Measurements from ENCODE around the gene KPNA6. TPM values are rescaled to one million over a fixed set of nuclear protein-coding genes. Genes with fewer than 3 reads are reported as not detected.

Gene KPNA6
- total RNA-seq, 2 donors from 2014 or later: 95.4 to 119 TPM

GRCh38 chr1:32068957-32069588 lies 38.8 kb upstream of the KPNA6 start:
- Histone ChIP-seq H3K4me1 (ENCODE audit: control insufficient read depth, insufficient read depth, low read length) (peaks cover 3% of the 10 kb centered on the region), H3K36me3 (ENCODE audit: control insufficient read depth, insufficient read depth, low read length) (peaks cover 9% of the 10 kb centered on the region), H3K27ac (ENCODE audit: low read depth, low read length) (no peak overlapping the region), H3K27me3 (ENCODE audit: control insufficient read depth, insufficient read depth, low read length, poor library complexity, severe bottlenecking) (no peaks in the 10 kb centered on the region), H3K9me3 (ENCODE audit: control insufficient read depth, low read length) (no peaks in the 10 kb centered on the region), H3K4me3 (ENCODE audit: low read length) (no peak overlapping the region), H3K9ac (ENCODE audit: extremely low read depth, low read length, poor library complexity, severe bottlenecking) (no peak overlapping the region)
- Mint-ChIP-seq H3K4me3 (no peak overlapping the region), H3K27me3 (ENCODE audit: insufficient read depth) (no peaks in the 10 kb centered on the region), H3K27ac (peak overlapping the region; percentile 16), H3K36me3 (ENCODE audit: low read depth) (peaks cover 6% of the 10 kb centered on the region), H3K4me1 (peaks cover 20% of the 10 kb centered on the region), H3K9me3 (no peaks in the 10 kb centered on the region)
- no peak for TF ChIP-seq CTCF (conservative IDR thresholded peaks at IDR 0.05)
- DNase-seq: peak; percentile 67
- 91% methylated on average over 5 of the region's 5 CpGs for WGBS, 2 experiments (ENCODE audit: insufficient coverage in 1 of 2, insufficient read length in 1 of 2)

- Histone ChIP-seq H3K27me3 (ENCODE audit: control insufficient read depth, insufficient read depth, low read length, poor library complexity, severe bottlenecking) (no peaks in the 10 kb centered on the region), H3K9ac (ENCODE audit: extremely low read depth, low read length, poor library complexity, severe bottlenecking) (peak overlapping the region; percentile 68), H3K4me3 (ENCODE audit: low read length) (peak overlapping the region; percentile 87), H3K27ac (ENCODE audit: low read depth, low read length) (peak overlapping the region; percentile 93), H3K36me3 (ENCODE audit: control insufficient read depth, insufficient read depth, low read length) (peaks cover 12% of the 10 kb centered on the region), H3K4me1 (ENCODE audit: control insufficient read depth, insufficient read depth, low read length) (peaks cover 14% of the 10 kb centered on the region), H3K9me3 (ENCODE audit: control insufficient read depth, low read length) (no peaks in the 10 kb centered on the region)
- WGBS, 2 experiments (ENCODE audit: insufficient coverage in 1 of 2, insufficient read length in 1 of 2): 28% methylated on average over 14 of the region's 14 CpGs
- TF ChIP-seq CTCF (conservative IDR thresholded peaks at IDR 0.05): no peak
- Mint-ChIP-seq H3K27ac (peak overlapping the region; percentile 93), H3K27me3 (ENCODE audit: insufficient read depth) (no peaks in the 10 kb centered on the region), H3K9me3 (no peaks in the 10 kb centered on the region), H3K4me1 (peaks cover 28% of the 10 kb centered on the region), H3K4me3 (peak overlapping the region; percentile 85), H3K36me3 (ENCODE audit: low read depth) (peaks cover 10% of the 10 kb centered on the region)
- DNase-seq: no peak
Measured at GRCh38 chr1:32071758-32072621, 35.9 kb upstream of the KPNA6 start.

GRCh38 chr1:32072622-32073298 lies 35.1 kb upstream of the KPNA6 start, which contains the start of gene TMEM39B:
TMEM39B (plus strand) TSS chr1:32072939; CDS start chr1:32073048, 109 bp downstream.
- Mint-ChIP-seq H3K4me3 (peak within 1 kb of the TSS; percentile 85), H3K27me3 (ENCODE audit: insufficient read depth) (no peaks in the 10 kb centered on the region), H3K9me3 (no peaks in the 10 kb centered on the region), H3K4me1 (peaks cover 28% of the 10 kb centered on the region), H3K27ac (peak within 1 kb of the TSS; percentile 93), H3K36me3 (ENCODE audit: low read depth) (peaks cover 17% of the 10 kb centered on the region)
- H3K4me1 ChIP-seq (ENCODE audit: control insufficient read depth, insufficient read depth, low read length): peaks cover 14% of the 10 kb centered on the region
- peak within 1 kb of the TSS; percentile 68 for H3K9ac ChIP-seq (ENCODE audit: extremely low read depth, low read length, poor library complexity, severe bottlenecking)
- H3K27ac ChIP-seq (ENCODE audit: low read depth, low read length): peak within 1 kb of the TSS; percentile 93
- TF ChIP-seq CTCF (conservative IDR thresholded peaks at IDR 0.05): no peak
- H3K9me3 ChIP-seq (ENCODE audit: control insufficient read depth, low read length): no peaks in the 10 kb centered on the region
- WGBS, 2 experiments (ENCODE audit: insufficient coverage in 1 of 2, insufficient read length in 1 of 2): 0% methylated on average over 30 to 67 of the region's 67 CpGs
- peak; percentile 98 for DNase-seq
- H3K4me3 ChIP-seq (ENCODE audit: low read length): peak within 1 kb of the TSS; percentile 87
- H3K27me3 ChIP-seq (ENCODE audit: control insufficient read depth, insufficient read depth, low read length, poor library complexity, severe bottlenecking): no peaks in the 10 kb centered on the region
- peaks cover 20% of the 10 kb centered on the region for H3K36me3 ChIP-seq (ENCODE audit: control insufficient read depth, insufficient read depth, low read length)
